Nephron progenitor cell (in vitro differentiated cells): Measurements from ENCODE around the gene ZFAND2A.

Source experiments
- DNase-seq: peaks from one replicate; pipeline ENCODE4 v3.0.0; 2021
- H3K27ac Mint-ChIP-seq: 2 replicates; pipeline ENCODE4 v1.8.0; 2021; ENCODE audit warnings: mild to moderate bottlenecking, moderate library complexity, mixed read lengths
- H3K27me3 Mint-ChIP-seq: 2 replicates; pipeline ENCODE4 v1.8.0; 2021; ENCODE audit warnings: mild to moderate bottlenecking, low read depth, mixed read lengths; ENCODE audit not compliant: poor library complexity
- H3K36me3 Mint-ChIP-seq: 2 replicates; pipeline ENCODE4 v1.8.0; 2021; ENCODE audit warnings: low read depth, mixed read lengths
- H3K4me1 Mint-ChIP-seq: 2 replicates; pipeline ENCODE4 v1.8.0; 2021; ENCODE audit warnings: mixed read lengths
- H3K4me3 Mint-ChIP-seq: 2 replicates; pipeline ENCODE4 v1.8.0; 2021; ENCODE audit warnings: mild to moderate bottlenecking, moderate library complexity, mixed read lengths
- H3K9me3 Mint-ChIP-seq: 2 replicates; pipeline ENCODE4 v1.8.0; 2021; ENCODE audit warnings: mild to moderate bottlenecking, moderate library complexity, mixed read lengths
- TF ChIP-seq, protein P1 (sequence below): fragments of 200-600 bp; sonication (generic); IDR thresholded peaks from 2 replicates; pipeline ENCODE4 v1.5.0; 2021; ENCODE audit warnings: antibody characterized with exemption

Gene ZFAND2A

GRCh38 chr7:1189986-1190772, 30.2 kb upstream of the ZFAND2A start:
- TF ChIP-seq, protein P1, sequence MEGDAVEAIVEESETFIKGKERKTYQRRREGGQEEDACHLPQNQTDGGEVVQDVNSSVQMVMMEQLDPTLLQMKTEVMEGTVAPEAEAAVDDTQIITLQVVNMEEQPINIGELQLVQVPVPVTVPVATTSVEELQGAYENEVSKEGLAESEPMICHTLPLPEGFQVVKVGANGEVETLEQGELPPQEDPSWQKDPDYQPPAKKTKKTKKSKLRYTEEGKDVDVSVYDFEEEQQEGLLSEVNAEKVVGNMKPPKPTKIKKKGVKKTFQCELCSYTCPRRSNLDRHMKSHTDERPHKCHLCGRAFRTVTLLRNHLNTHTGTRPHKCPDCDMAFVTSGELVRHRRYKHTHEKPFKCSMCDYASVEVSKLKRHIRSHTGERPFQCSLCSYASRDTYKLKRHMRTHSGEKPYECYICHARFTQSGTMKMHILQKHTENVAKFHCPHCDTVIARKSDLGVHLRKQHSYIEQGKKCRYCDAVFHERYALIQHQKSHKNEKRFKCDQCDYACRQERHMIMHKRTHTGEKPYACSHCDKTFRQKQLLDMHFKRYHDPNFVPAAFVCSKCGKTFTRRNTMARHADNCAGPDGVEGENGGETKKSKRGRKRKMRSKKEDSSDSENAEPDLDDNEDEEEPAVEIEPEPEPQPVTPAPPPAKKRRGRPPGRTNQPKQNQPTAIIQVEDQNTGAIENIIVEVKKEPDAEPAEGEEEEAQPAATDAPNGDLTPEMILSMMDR, result no peak
- DNase-seq, result no peak
- H3K4me1 Mint-ChIP-seq, result peaks cover 7% of the 10 kb centered on the region
- no peak overlapping the region for H3K27ac Mint-ChIP-seq
- peaks cover 4% of the 10 kb centered on the region for H3K36me3 Mint-ChIP-seq
- no peak overlapping the region for H3K4me3 Mint-ChIP-seq
- H3K27me3 Mint-ChIP-seq, result peaks cover 93% of the 10 kb centered on the region
- H3K9me3 Mint-ChIP-seq, result peaks cover 38% of the 10 kb centered on the region

GRCh38 chr7:1188720-1189294, 28.8 kb upstream of the ZFAND2A start:
- Mint-ChIP-seq H3K4me3 (no peak overlapping the region), H3K36me3 (peaks cover 4% of the 10 kb centered on the region), H3K27me3 (peaks cover 93% of the 10 kb centered on the region), H3K9me3 (peaks cover 38% of the 10 kb centered on the region), H3K27ac (no peak overlapping the region), H3K4me1 (peaks cover 4% of the 10 kb centered on the region)
- TF ChIP-seq, protein P1, result no peak
- DNase-seq, result no peak

GRCh38 chr7:1187127-1187526, 27.1 kb upstream of the ZFAND2A start:
- peaks cover 87% of the 10 kb centered on the region for H3K27me3 Mint-ChIP-seq
- no peak overlapping the region for H3K27ac Mint-ChIP-seq
- no peak for DNase-seq
- H3K4me3 Mint-ChIP-seq, result no peak overlapping the region
- H3K9me3 Mint-ChIP-seq, result peaks cover 36% of the 10 kb centered on the region
- TF ChIP-seq, protein P1, result no peak
- peaks cover 10% of the 10 kb centered on the region for H3K4me1 Mint-ChIP-seq
- H3K36me3 Mint-ChIP-seq, result peaks cover 4% of the 10 kb centered on the region

DNA sequence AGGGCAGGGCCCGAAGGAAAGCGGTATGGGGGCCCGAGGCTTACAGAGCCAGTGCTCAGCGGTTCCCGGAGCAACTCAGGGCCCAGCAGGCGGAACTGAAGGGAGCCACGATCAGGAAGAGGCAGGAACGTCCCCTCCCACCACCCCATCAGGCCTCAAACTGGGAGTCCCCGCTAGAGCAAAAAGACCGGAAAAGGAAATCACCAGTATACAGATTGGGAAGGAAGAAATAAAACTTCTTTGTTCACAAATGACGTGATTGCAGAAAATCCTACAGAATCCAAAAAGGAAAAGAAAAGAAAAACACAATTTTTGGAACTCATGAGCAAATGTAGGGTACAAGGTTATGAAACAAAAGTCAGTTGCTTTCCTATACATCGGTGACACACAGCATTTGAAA, 21.6 kb upstream of the ZFAND2A start:
- no peaks in the 10 kb centered on the region for H3K36me3 Mint-ChIP-seq
- H3K4me1 Mint-ChIP-seq, result peaks cover 21% of the 10 kb centered on the region
- H3K9me3 Mint-ChIP-seq, result peaks cover 27% of the 10 kb centered on the region
- no peak overlapping the region for H3K4me3 Mint-ChIP-seq
- TF ChIP-seq, protein P1, result no peak
- no peak for DNase-seq
- H3K27ac Mint-ChIP-seq, result no peak overlapping the region
- peaks cover 69% of the 10 kb centered on the region for H3K27me3 Mint-ChIP-seq

- TF ChIP-seq, protein P1, result no peak
- peaks cover 22% of the 10 kb centered on the region for H3K9me3 Mint-ChIP-seq
- DNase-seq, result no peak
- peaks cover 24% of the 10 kb centered on the region for H3K4me1 Mint-ChIP-seq
- H3K27me3 Mint-ChIP-seq, result peaks cover 63% of the 10 kb centered on the region
- H3K27ac Mint-ChIP-seq, result no peak overlapping the region
- H3K36me3 Mint-ChIP-seq, result no peaks in the 10 kb centered on the region
- H3K4me3 Mint-ChIP-seq, result no peak overlapping the region
Measured at GRCh38 chr7:1181031-1181430, 21.0 kb upstream of the ZFAND2A start.
